ENCODE measurements around the gene ETV5. TPM values are rescaled to one million over a fixed set of nuclear protein-coding genes. Genes with fewer than 3 reads are reported as not detected.
"Not testable (repeated sequence)": the region's sequence is repeated elsewhere in the genome, so short reads cannot be mapped to it uniquely, and the experiment has no call there.

ETV5 gene
- total RNA-seq, 1 experiment from 2014 or later = 16.2 TPM

DNA sequence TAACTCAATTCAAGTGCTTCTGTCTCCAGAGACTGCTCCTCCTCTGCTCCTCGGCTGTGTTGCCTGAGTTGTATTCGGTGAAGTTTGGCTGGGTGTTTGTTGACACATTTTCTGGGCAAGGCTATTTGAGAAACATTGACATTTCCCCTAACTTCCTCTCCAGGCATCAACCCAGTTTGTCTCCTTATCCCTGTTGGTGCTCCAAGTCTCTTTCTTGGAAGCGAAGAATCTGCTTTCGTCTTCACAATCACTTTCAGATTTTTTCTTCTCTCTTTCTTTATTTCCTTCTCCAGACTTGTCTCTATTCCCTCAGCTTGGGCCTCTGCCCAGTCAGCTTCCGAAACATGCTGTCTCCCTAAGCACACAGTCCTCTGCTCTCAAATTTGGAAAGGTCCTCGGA, 84.7 kb downstream of the ETV5 start:
- H3K36me3 Mint-ChIP-seq (ENCODE audit: insufficient read depth, unreplicated experiment) = no peaks in the 10 kb centered on the region
- no TSS peak for BruUV-seq (replicated peaks)
- Histone ChIP-seq H3K27me3 (replicated peaks; ENCODE audit: control insufficient read depth, insufficient read depth, low read length) (no peaks in the 10 kb centered on the region), H3K4me1 (no peaks in the 10 kb centered on the region), H3K4me3 (ENCODE audit: low read depth, low read length) (no peak overlapping the region), H3K36me3 (ENCODE audit: control insufficient read depth, insufficient read depth, low read length) (no peaks in the 10 kb centered on the region), H3K9me3 (no peaks in the 10 kb centered on the region)
- DNase-seq = no peak
- no peak overlapping the region for H3K27ac Mint-ChIP-seq (ENCODE audit: unreplicated experiment)
- no peaks in the 10 kb centered on the region for H3K4me1 Mint-ChIP-seq (ENCODE audit: low read depth, unreplicated experiment)
- TF ChIP-seq, protein P1, sequence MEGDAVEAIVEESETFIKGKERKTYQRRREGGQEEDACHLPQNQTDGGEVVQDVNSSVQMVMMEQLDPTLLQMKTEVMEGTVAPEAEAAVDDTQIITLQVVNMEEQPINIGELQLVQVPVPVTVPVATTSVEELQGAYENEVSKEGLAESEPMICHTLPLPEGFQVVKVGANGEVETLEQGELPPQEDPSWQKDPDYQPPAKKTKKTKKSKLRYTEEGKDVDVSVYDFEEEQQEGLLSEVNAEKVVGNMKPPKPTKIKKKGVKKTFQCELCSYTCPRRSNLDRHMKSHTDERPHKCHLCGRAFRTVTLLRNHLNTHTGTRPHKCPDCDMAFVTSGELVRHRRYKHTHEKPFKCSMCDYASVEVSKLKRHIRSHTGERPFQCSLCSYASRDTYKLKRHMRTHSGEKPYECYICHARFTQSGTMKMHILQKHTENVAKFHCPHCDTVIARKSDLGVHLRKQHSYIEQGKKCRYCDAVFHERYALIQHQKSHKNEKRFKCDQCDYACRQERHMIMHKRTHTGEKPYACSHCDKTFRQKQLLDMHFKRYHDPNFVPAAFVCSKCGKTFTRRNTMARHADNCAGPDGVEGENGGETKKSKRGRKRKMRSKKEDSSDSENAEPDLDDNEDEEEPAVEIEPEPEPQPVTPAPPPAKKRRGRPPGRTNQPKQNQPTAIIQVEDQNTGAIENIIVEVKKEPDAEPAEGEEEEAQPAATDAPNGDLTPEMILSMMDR (IDR thresholded peaks at IDR 0.05; ENCODE audit: insufficient read depth in 1 of 2, low read depth in 1 of 2, low read length in 1 of 2, severe bottlenecking in 1 of 2, unreplicated experiment in 1 of 2) = no peak
- ChIA-PET CTCF (interaction anchor here (0.7 kb wide), 1 partner anchor 74 kb away, joined by 3 read pairs; no protein-coding TSS in a partner anchor), POLR2A (no interaction called here)
- H3K27me3 Mint-ChIP-seq (ENCODE audit: insufficient read depth, unreplicated experiment) = peaks cover 5% of the 10 kb centered on the region
- no peaks in the 10 kb centered on the region for H3K9me3 Mint-ChIP-seq (ENCODE audit: unreplicated experiment)
- H3K4me3 Mint-ChIP-seq (ENCODE audit: unreplicated experiment) = no peak overlapping the region
- intact Hi-C loops (cut with micrococcal nuclease; ENCODE audit: unreplicated experiment) = no loop called here

DNA sequence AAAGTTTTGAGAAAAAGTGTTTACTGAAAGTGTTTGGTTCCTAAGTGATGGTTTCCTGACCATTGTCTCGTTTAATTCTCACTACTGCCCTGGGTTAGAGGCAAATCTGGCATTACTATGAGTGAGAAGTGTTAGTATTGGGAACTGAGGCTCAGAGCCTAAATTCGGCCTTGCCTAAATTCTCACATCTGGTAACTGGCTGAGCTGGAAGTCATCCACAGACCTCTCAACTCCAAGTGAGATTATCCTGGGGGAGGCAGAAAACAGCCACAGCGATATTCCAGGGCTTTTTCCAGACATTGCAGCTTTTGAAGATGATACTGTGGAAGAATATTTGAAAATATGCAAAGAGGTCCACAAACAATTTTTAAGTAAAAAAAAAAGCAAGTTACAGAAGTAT, 86.0 kb downstream of the ETV5 start:
- Histone ChIP-seq H3K36me3 (ENCODE audit: control insufficient read depth, insufficient read depth, low read length) (no peaks in the 10 kb centered on the region), H3K4me3 (ENCODE audit: low read depth, low read length) (no peak overlapping the region), H3K27me3 (replicated peaks; ENCODE audit: control insufficient read depth, insufficient read depth, low read length) (no peaks in the 10 kb centered on the region), H3K9me3 (no peaks in the 10 kb centered on the region), H3K4me1 (no peaks in the 10 kb centered on the region)
- Mint-ChIP-seq H3K27ac (ENCODE audit: unreplicated experiment) (no peak overlapping the region), H3K27me3 (ENCODE audit: insufficient read depth, unreplicated experiment) (peaks cover 6% of the 10 kb centered on the region), H3K4me3 (ENCODE audit: unreplicated experiment) (no peak overlapping the region), H3K9me3 (ENCODE audit: unreplicated experiment) (no peaks in the 10 kb centered on the region), H3K4me1 (ENCODE audit: low read depth, unreplicated experiment) (no peaks in the 10 kb centered on the region), H3K36me3 (ENCODE audit: insufficient read depth, unreplicated experiment) (no peaks in the 10 kb centered on the region)
- DNase-seq = no peak
- no TSS peak for BruUV-seq (replicated peaks)
- ChIA-PET POLR2A (no interaction called here), CTCF (no interaction called here)
- TF ChIP-seq, protein P1 (IDR thresholded peaks at IDR 0.05; ENCODE audit: insufficient read depth in 1 of 2, low read depth in 1 of 2, low read length in 1 of 2, severe bottlenecking in 1 of 2, unreplicated experiment in 1 of 2) = no peak
- intact Hi-C loops (cut with micrococcal nuclease; ENCODE audit: unreplicated experiment) = no loop called here

GRCh38 chr3:186021673-186022362, 87.1 kb downstream of the ETV5 start:
- no peaks in the 10 kb centered on the region for H3K36me3 Mint-ChIP-seq (ENCODE audit: insufficient read depth, unreplicated experiment)
- no peak for DNase-seq
- no peaks in the 10 kb centered on the region for H3K9me3 ChIP-seq
- CTCF ChIA-PET = no interaction called here
- no TSS peak for BruUV-seq (replicated peaks)
- H3K27me3 Mint-ChIP-seq (ENCODE audit: insufficient read depth, unreplicated experiment) = peaks cover 8% of the 10 kb centered on the region
- no peak overlapping the region for H3K4me3 Mint-ChIP-seq (ENCODE audit: unreplicated experiment)
- H3K36me3 ChIP-seq (ENCODE audit: control insufficient read depth, insufficient read depth, low read length) = no peaks in the 10 kb centered on the region
- no peaks in the 10 kb centered on the region for H3K27me3 ChIP-seq (replicated peaks; ENCODE audit: control insufficient read depth, insufficient read depth, low read length)
- no peaks in the 10 kb centered on the region for H3K9me3 Mint-ChIP-seq (ENCODE audit: unreplicated experiment)
- intact Hi-C loops (cut with micrococcal nuclease; ENCODE audit: unreplicated experiment) = no loop called here
- POLR2A ChIA-PET = no interaction called here
- H3K27ac Mint-ChIP-seq (ENCODE audit: unreplicated experiment) = no peak overlapping the region
- TF ChIP-seq, protein P1 (IDR thresholded peaks at IDR 0.05; ENCODE audit: insufficient read depth in 1 of 2, low read depth in 1 of 2, low read length in 1 of 2, severe bottlenecking in 1 of 2, unreplicated experiment in 1 of 2) = no peak
- H3K4me1 Mint-ChIP-seq (ENCODE audit: low read depth, unreplicated experiment) = no peaks in the 10 kb centered on the region
- H3K4me3 ChIP-seq (ENCODE audit: low read depth, low read length) = no peak overlapping the region
- no peaks in the 10 kb centered on the region for H3K4me1 ChIP-seq

- H3K27me3 ChIP-seq (replicated peaks; ENCODE audit: control insufficient read depth, insufficient read depth, low read length); H3K4me1 ChIP-seq; H3K9me3 ChIP-seq; intact Hi-C loops (cut with micrococcal nuclease; ENCODE audit: unreplicated experiment); H3K36me3 Mint-ChIP-seq (ENCODE audit: insufficient read depth, unreplicated experiment); H3K4me1 Mint-ChIP-seq (ENCODE audit: low read depth, unreplicated experiment); DNase-seq; H3K4me3 Mint-ChIP-seq (ENCODE audit: unreplicated experiment); BruUV-seq (replicated peaks); H3K36me3 ChIP-seq (ENCODE audit: control insufficient read depth, insufficient read depth, low read length); H3K27me3 Mint-ChIP-seq (ENCODE audit: insufficient read depth, unreplicated experiment); H3K4me3 ChIP-seq (ENCODE audit: low read depth, low read length); H3K27ac Mint-ChIP-seq (ENCODE audit: unreplicated experiment); H3K9me3 Mint-ChIP-seq (ENCODE audit: unreplicated experiment); CTCF ChIA-PET; POLR2A ChIA-PET: not testable (repeated sequence)
These were observed 87.6 kb downstream of the ETV5 start for GRCh38 chr3:186021250-186021649.

GRCh38 chr3:186019288-186019687, 89.6 kb downstream of the ETV5 start:
- intact Hi-C loops (cut with micrococcal nuclease; ENCODE audit: unreplicated experiment); H3K9me3 Mint-ChIP-seq (ENCODE audit: unreplicated experiment); H3K4me3 ChIP-seq (ENCODE audit: low read depth, low read length); H3K36me3 ChIP-seq (ENCODE audit: control insufficient read depth, insufficient read depth, low read length); BruUV-seq (replicated peaks); DNase-seq; H3K4me3 Mint-ChIP-seq (ENCODE audit: unreplicated experiment); H3K9me3 ChIP-seq; H3K36me3 Mint-ChIP-seq (ENCODE audit: insufficient read depth, unreplicated experiment); H3K27ac Mint-ChIP-seq (ENCODE audit: unreplicated experiment); H3K27me3 ChIP-seq (replicated peaks; ENCODE audit: control insufficient read depth, insufficient read depth, low read length); H3K4me1 ChIP-seq; H3K4me1 Mint-ChIP-seq (ENCODE audit: low read depth, unreplicated experiment); CTCF ChIA-PET; H3K27me3 Mint-ChIP-seq (ENCODE audit: insufficient read depth, unreplicated experiment): not testable (repeated sequence)
- POLR2A ChIA-PET = interaction anchor here (0.5 kb wide), 1 partner anchor 808 kb away, joined by 4 read pairs; no protein-coding TSS in a partner anchor

All from Caco-2 (cell line).